GM13976 (cell line): ENCODE results near the gene DRAM1.

ENCODE experiments used
- DNase-seq: peaks from one replicate; pipeline ENCODE4 v3.0.0; 2012; ENCODE audit warnings: low spot score
- in situ Hi-C: fragments of 300-500 bp; cut with MboI; formaldehyde crosslinking; loops from one replicate; pipeline ENCODE4 v1.12.0; 2022; ENCODE audit warnings: low sequenced_read_pairs, mixed read lengths, inconsistent platforms; ENCODE audit not compliant: unreplicated experiment
- TF ChIP-seq, protein P1 (sequence below): IDR thresholded peaks from 2 replicates; pipeline ENCODE4 v1.5.1; 2012; ENCODE audit warnings: borderline replicate concordance, mild to moderate bottlenecking; ENCODE audit not compliant: insufficient read depth; ENCODE audit errors: extremely low read depth, missing control alignments, control extremely low read depth

The DRAM1 gene

DNA sequence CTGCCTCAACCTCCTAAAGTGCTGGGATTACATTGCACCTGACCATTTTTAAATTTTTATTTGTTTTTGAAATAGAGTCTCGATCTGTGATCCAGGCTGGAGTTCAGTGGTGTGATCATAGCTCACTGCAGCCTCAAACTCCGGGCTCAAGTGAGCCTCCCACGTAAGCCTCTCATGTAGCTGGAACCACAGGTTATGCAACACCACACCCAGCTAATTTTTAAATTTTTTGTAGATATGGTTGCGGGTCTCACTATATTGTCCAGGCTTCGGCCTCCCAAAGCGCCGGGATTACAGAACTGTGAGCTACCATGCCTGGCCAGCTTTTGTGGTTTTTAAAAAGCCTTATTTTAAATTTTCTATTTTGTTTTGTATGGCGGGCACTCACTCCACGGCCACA lies 2.2 kb upstream of the DRAM1 start:
- TF ChIP-seq, protein P1, sequence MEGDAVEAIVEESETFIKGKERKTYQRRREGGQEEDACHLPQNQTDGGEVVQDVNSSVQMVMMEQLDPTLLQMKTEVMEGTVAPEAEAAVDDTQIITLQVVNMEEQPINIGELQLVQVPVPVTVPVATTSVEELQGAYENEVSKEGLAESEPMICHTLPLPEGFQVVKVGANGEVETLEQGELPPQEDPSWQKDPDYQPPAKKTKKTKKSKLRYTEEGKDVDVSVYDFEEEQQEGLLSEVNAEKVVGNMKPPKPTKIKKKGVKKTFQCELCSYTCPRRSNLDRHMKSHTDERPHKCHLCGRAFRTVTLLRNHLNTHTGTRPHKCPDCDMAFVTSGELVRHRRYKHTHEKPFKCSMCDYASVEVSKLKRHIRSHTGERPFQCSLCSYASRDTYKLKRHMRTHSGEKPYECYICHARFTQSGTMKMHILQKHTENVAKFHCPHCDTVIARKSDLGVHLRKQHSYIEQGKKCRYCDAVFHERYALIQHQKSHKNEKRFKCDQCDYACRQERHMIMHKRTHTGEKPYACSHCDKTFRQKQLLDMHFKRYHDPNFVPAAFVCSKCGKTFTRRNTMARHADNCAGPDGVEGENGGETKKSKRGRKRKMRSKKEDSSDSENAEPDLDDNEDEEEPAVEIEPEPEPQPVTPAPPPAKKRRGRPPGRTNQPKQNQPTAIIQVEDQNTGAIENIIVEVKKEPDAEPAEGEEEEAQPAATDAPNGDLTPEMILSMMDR = no peak
- in situ Hi-C loops = no loop called here
- no peak for DNase-seq

DNA sequence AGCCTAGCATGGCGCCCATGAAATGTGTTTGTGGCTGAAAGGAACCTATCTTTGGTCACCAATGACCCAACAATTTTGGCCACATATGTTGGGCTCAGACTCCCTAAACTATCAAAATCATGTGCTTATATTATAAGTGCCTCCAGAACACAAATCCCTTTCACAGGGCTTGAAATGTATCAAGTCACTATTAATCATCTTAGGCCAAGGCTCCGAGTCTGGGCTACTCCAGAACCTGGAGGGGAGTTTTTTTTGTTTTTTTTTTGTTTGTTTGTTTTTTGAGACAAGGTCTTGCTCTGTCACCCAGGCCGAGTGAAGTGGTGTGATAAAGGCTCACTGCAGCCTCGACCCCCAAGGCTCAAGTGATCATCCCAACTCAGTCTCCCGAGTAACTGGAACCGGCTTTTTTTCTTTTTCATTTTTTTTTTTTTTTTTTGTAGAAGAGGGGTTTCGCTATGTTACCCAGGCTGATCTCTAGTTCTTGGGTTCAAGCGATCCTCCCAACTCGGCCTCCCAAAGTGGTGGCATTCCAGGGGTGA lies 989 bp upstream of the DRAM1 start:
- TF ChIP-seq, protein P1 = no peak
- in situ Hi-C loops = no loop called here
- no peak for DNase-seq

DNA sequence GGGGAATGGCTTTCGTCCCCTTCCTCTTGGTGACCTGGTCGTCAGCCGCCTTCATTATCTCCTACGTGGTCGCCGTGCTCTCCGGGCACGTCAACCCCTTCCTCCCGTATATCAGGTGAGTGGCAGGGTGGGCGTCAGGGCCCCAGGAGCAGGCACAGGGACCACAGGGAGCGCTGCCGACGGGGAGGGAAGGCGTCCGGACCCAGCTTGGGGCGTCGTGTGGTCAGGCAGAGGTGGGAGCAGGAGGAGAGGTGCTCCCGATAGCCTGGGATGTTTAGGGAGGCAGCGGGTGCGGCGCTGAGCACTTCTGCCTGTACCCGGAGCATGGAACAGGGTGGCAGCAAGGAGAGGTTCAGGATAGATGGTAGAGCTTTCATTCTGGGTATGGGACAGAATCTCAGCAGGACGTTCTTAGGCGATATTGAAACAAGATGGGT lies 444 bp downstream of the DRAM1 start:
- in situ Hi-C loops = no loop called here
- TF ChIP-seq, protein P1 = no peak
- no peak for DNase-seq

DNA sequence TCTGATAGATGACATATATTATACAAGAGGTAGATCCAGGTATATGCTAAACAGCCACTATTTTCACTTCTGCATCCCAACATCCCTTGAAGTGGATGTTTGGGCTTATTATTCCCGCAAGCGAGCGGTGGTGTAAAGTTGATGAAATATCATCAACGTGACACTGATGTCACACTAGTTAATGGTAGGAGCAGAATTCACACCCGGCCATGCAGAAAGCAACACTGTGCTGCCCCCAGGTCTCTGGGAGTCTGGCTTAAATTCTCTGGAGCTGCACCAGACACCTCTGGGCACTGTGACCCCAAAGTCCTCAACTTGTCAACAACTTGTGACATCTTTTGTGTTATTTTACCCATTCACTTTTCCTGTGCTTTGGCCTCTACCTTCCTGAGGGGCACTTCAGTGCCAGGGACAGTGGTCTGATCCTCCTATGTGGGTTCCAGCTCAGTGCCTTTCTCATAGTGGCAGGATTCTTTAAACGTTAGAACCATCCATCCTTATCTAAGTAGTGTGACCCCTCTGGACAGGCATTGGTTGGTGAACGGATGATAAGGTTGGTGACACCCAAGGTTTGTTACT lies 952 bp downstream of the DRAM1 start:
- TF ChIP-seq, protein P1 = no peak
- in situ Hi-C loops = no loop called here
- DNase-seq = no peak

DNA sequence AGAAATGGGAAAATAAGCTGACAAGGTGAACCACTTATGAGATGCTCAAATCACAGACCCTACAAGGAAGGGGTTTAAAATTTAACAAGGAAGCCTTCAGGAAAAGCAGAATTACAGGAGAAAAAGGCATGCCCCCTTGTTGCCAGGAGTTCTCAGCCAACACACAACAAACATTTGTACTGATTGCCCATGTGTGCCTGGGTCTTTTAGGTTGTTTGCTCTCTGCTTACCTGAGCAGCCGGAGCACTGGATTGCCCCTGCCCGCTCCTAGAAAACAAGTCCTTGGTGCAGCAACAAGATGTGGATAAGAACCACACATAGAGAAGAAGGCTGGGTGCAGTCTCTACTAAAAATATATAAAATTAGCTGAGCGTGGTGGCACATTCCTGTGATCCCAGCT lies 3.4 kb downstream of the DRAM1 start:
- in situ Hi-C loops = no loop called here
- no peak for DNase-seq

DNA sequence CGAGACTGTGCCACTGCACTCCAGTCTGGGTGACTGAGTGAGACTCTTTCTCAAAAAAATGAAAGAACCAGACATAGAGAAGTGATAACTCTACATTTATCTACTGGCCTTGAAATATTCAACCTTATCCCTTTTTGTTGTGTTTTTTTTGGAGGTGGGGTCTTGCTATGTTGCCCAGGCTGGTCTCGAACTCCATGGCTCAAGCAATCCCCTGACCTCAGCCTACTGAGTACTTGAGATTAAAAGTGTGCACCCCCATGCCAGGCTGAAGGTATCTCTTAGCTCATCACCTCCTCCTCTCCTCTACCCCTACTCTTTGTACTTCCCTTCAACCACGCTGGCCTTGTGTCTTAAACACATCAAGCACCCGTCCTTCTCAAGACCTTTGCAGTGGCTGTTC lies 3.8 kb downstream of the DRAM1 start:
- no peak for DNase-seq
- TF ChIP-seq, protein P1 = no peak
- in situ Hi-C loops = no loop called here

More for the DNA sequence above, 3.4 kb downstream of the DRAM1 start:
- TF ChIP-seq, protein P1 = no peak
